Mesendoderm (in vitro differentiated cells): ENCODE data around the gene TACSTD2.

Source experiments
- DNase-seq: peaks from one replicate; pipeline ENCODE4 v3.0.0; 2013
- H2AK5ac ChIP-seq: 2 replicates; pipeline ENCODE4 v1.6.1; 2013; ENCODE audit warnings: low read length, inconsistent platforms
- H2BK120ac ChIP-seq: 2 replicates; pipeline ENCODE4 v1.6.1; 2013; ENCODE audit warnings: low read depth, mild to moderate bottlenecking, low read length, moderate library complexity, mixed read lengths
- H2BK15ac ChIP-seq: replicated peaks from 2 replicates; pipeline ENCODE4 v1.6.1; 2013; ENCODE audit warnings: low read depth, mild to moderate bottlenecking, moderate library complexity
- H2BK5ac ChIP-seq: 2 replicates; pipeline ENCODE4 v1.6.1; 2013; ENCODE audit warnings: low read length, inconsistent platforms
- H3K18ac ChIP-seq: 2 replicates; pipeline ENCODE4 v1.6.1; 2013; ENCODE audit warnings: mild to moderate bottlenecking, low read length, mixed read lengths
- H3K23ac ChIP-seq: one replicate; pipeline ENCODE4 v1.6.1; 2013; ENCODE audit warnings: low read length
- H3K27ac ChIP-seq: 2 replicates; pipeline ENCODE4 v1.5.1; 2013; ENCODE audit warnings: low read depth, mild to moderate bottlenecking, inconsistent platforms, low read length, moderate library complexity
- H3K27me3 ChIP-seq: 2 replicates; pipeline ENCODE4 v1.6.1; 2013; ENCODE audit warnings: low read length, control low read depth, mild to moderate bottlenecking, inconsistent platforms; ENCODE audit not compliant: insufficient read depth, poor library complexity
- H3K36me3 ChIP-seq: 2 replicates; pipeline ENCODE4 v1.6.1; 2013; ENCODE audit warnings: low read length, inconsistent platforms; ENCODE audit not compliant: control insufficient read depth, insufficient read depth
- H3K4ac ChIP-seq: one replicate; pipeline ENCODE4 v1.6.1; 2013; ENCODE audit warnings: low read depth, mild to moderate bottlenecking, low read length, moderate library complexity
- H3K4me1 ChIP-seq: 2 replicates; pipeline ENCODE4 v1.6.1; 2013; ENCODE audit warnings: low read depth, low read length, inconsistent platforms; ENCODE audit not compliant: control insufficient read depth
- H3K4me2 ChIP-seq: 2 replicates; pipeline ENCODE4 v1.6.1; 2013; ENCODE audit warnings: low read length
- H3K4me3 ChIP-seq: 2 replicates; pipeline ENCODE4 v1.5.1; 2013; ENCODE audit warnings: mild to moderate bottlenecking, low read length
- H3K56ac ChIP-seq: one replicate; pipeline ENCODE4 v1.6.1; 2013; ENCODE audit warnings: low read length
- H3K79me1 ChIP-seq: 2 replicates; pipeline ENCODE4 v1.6.1; 2013; ENCODE audit warnings: low read length, inconsistent platforms
- H3K79me2 ChIP-seq: 2 replicates; pipeline ENCODE4 v1.6.1; 2013; ENCODE audit warnings: mild to moderate bottlenecking, low read length; ENCODE audit not compliant: control insufficient read depth, insufficient read depth
- H3K9ac ChIP-seq: 2 replicates; pipeline ENCODE4 v1.6.1; 2013; ENCODE audit warnings: low read length, inconsistent platforms
- H4K5ac ChIP-seq: one replicate; pipeline ENCODE4 v1.6.1; 2013; ENCODE audit warnings: low read length
- H4K8ac ChIP-seq: one replicate; pipeline ENCODE4 v1.6.1; 2013; ENCODE audit warnings: low read depth, mild to moderate bottlenecking, control low read depth, low read length, moderate library complexity
- WGBS: extraction: QIAGEN DNeasy Blood & Tissue Kit; methylation state at CpG from one replicate; pipeline ENCODE4 v1.1.7; 2013; ENCODE audit warnings: low lambda C conversion rate, missing lambda C conversion rate; ENCODE audit not compliant: insufficient coverage; ENCODE audit errors: extremely low coverage; 5-methylcytosine and 5-hydroxymethylcytosine counted together

TACSTD2 gene

DNA sequence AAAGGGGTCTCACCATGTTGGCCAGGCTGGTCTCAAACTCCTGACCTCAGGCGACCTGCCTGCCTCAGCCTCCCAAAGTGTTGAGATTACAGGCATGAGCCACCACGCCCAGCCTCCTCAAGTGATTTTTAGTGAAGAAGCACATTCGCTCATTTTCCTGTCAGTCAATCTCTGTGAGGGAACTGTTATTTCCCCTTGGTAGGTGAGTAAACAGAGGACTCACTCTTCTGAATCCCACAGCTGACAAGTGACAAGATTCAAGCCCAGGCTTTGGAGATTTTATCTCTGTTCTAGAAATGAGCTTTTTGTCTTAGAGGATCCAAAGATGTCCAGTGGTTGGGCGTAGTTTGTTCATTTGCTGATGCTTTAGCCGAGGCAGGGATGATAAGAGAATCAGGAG is 43.9 kb upstream of the TACSTD2 start:
- no peaks in the 10 kb centered on the region for H3K79me1 ChIP-seq
- H2AK5ac ChIP-seq = no peak overlapping the region
- no peak overlapping the region for H4K5ac ChIP-seq
- no peak overlapping the region for H3K27ac ChIP-seq
- no peak overlapping the region for H3K4ac ChIP-seq
- no peak overlapping the region for H3K56ac ChIP-seq
- H3K18ac ChIP-seq = no peak overlapping the region
- no peaks in the 10 kb centered on the region for H3K27me3 ChIP-seq
- no peak overlapping the region for H2BK120ac ChIP-seq
- no peak overlapping the region for H3K4me2 ChIP-seq
- WGBS = no CpG with 5 or more reads among the region's 5 CpGs
- H3K4me3 ChIP-seq = no peak overlapping the region
- H2BK5ac ChIP-seq = no peak overlapping the region
- H3K79me2 ChIP-seq = no peaks in the 10 kb centered on the region
- H3K36me3 ChIP-seq = no peaks in the 10 kb centered on the region
- no peak overlapping the region for H3K23ac ChIP-seq
- DNase-seq = peak; percentile 37
- no peak overlapping the region for H3K9ac ChIP-seq
- no peak overlapping the region for H2BK15ac ChIP-seq
- no peak overlapping the region for H4K8ac ChIP-seq
- H3K4me1 ChIP-seq = peaks cover 4% of the 10 kb centered on the region

DNA sequence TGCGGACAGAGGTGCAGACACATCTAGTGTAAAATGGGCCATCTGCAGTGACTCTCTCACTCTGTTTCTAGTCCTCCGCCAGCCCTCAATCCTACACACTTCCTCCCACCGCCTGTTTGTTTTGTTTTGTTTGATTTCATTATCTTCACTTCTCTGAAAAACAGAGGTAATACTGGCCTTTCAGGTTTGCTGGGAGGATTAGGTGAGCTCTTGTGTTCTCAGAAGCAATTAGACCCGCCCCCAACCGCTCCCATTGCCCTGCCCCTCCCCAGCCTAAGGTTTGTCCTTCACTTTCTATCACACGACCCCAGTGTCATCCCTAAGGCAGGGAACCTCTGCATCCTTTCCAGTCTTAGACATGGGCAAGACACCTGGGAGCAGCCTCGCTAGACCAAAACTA is 43.2 kb upstream of the TACSTD2 start:
- peak; percentile 32 for DNase-seq
- Histone ChIP-seq H3K4me1 (peaks cover 4% of the 10 kb centered on the region), H3K27ac (no peak overlapping the region), H3K36me3 (no peaks in the 10 kb centered on the region), H3K56ac (no peak overlapping the region), H3K23ac (no peak overlapping the region), H3K9ac (no peak overlapping the region), H3K79me2 (no peaks in the 10 kb centered on the region), H4K5ac (no peak overlapping the region), H2AK5ac (no peak overlapping the region), H3K18ac (no peak overlapping the region), H3K4me2 (no peak overlapping the region), H3K4ac (no peak overlapping the region), H2BK5ac (no peak overlapping the region), H3K79me1 (no peaks in the 10 kb centered on the region), H2BK120ac (no peak overlapping the region), H4K8ac (no peak overlapping the region), H2BK15ac (no peak overlapping the region), H3K4me3 (no peak overlapping the region), H3K27me3 (no peaks in the 10 kb centered on the region)
- WGBS = no CpG with 5 or more reads among the region's 7 CpGs

DNA sequence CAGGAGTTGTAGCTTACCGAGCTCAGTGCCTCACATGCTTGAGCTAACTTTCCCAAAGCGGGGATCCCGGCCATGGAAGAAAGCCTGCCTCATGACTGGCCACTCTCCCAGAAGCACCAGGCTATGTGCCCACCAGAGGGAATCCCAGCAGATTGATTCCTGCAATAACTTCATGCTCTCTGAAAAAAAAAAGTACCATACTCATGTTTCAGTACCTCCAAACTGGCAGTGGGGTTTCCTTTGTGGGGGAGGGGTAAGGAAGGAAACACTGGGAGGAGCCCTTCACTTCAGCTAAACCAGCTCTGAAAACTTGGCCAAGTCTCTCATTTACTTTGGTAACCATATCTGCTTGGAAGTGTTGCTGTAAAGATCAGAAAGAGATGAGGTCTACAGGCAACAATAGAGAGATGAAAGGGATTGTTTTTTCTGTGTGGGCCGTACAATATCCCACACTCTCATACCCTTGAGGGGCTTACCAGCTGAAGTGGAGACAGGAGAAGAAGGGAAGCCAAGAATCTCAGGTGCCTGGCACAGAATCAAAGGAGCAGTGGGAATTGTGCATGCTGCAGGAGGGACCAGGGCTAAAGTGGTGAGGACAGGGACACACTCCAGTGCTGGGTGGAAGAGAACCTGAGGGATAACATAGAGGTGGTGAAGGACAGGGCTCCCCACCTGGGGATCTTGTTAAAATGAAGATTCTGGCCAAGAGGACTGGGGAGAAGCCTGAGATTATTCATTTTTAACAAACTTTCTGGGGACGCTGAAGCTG is 42.4 kb upstream of the TACSTD2 start:
- Histone ChIP-seq H3K56ac (no peak overlapping the region), H3K18ac (no peak overlapping the region), H3K4me3 (no peak overlapping the region), H3K4me1 (peaks cover 4% of the 10 kb centered on the region), H4K8ac (no peak overlapping the region), H2BK5ac (no peak overlapping the region), H3K27me3 (no peaks in the 10 kb centered on the region), H3K4ac (no peak overlapping the region), H2BK15ac (no peak overlapping the region), H3K79me1 (no peaks in the 10 kb centered on the region), H3K27ac (no peak overlapping the region), H3K36me3 (no peaks in the 10 kb centered on the region), H2BK120ac (no peak overlapping the region), H3K9ac (no peak overlapping the region), H3K23ac (no peak overlapping the region), H3K4me2 (no peak overlapping the region), H4K5ac (no peak overlapping the region), H3K79me2 (no peaks in the 10 kb centered on the region), H2AK5ac (no peak overlapping the region)
- DNase-seq = no peak
- no CpG with 5 or more reads among the region's 5 CpGs for WGBS

DNA sequence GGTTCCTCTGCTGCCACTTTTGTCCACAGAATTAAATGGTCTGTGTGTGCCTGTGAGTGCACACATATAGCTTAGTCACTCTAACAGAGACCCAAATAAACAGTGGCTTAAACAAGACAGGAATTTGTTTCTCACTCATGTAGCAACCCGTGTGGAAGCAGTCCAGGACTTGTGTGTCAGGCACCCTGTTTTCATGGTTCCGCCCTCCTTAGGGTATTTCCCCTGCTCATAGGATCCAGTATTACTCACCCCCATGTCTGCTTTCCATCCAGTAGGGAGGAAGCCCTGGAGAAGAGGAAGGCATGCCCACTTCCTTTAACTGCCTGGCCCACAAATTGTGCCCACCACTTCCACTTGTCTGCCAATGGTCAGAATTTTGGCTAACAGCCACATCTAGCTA is 41.3 kb upstream of the TACSTD2 start:
- no peak overlapping the region for H2BK15ac ChIP-seq
- no peak overlapping the region for H4K8ac ChIP-seq
- H3K27ac ChIP-seq = no peak overlapping the region
- no peak overlapping the region for H3K4ac ChIP-seq
- no peak overlapping the region for H2BK120ac ChIP-seq
- H3K36me3 ChIP-seq = no peaks in the 10 kb centered on the region
- H3K79me1 ChIP-seq = no peaks in the 10 kb centered on the region
- no peak overlapping the region for H3K9ac ChIP-seq
- H3K27me3 ChIP-seq = no peaks in the 10 kb centered on the region
- H4K5ac ChIP-seq = no peak overlapping the region
- DNase-seq = no peak
- no peak overlapping the region for H3K23ac ChIP-seq
- no peak overlapping the region for H2BK5ac ChIP-seq
- H3K4me2 ChIP-seq = no peak overlapping the region
- no peaks in the 10 kb centered on the region for H3K79me2 ChIP-seq
- H3K56ac ChIP-seq = no peak overlapping the region
- H3K4me1 ChIP-seq = peaks cover 4% of the 10 kb centered on the region
- no peak overlapping the region for H2AK5ac ChIP-seq
- H3K18ac ChIP-seq = no peak overlapping the region
- H3K4me3 ChIP-seq = no peak overlapping the region
- no CpG with 5 or more reads among the region's 2 CpGs for WGBS

DNA sequence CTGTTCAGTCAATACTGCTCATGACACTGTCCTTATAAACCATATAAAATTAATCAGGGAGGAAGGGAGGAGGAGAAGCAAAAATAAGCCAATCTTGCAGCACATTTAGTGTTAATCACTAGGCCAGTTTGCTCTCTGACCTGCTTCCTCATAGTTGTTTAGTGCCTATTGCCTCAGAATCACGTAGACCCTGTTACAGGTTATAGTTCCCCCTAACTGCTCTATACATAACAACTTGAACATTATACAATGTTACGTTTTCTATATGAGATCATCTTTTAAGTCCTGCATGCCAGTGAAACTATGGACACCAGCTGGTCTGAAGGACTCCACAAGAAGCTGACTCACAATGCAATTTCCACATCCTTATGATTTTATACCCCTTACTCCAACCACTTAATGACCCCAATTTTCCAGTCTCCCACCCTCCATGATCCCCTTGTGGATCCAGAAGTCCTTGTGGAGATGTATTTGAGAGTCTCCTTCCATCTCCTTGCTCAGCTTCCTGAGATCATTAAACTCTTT is 34.9 kb upstream of the TACSTD2 start:
- H3K23ac ChIP-seq = no peak overlapping the region
- H3K79me1 ChIP-seq = no peaks in the 10 kb centered on the region
- no peak overlapping the region for H2BK5ac ChIP-seq
- DNase-seq = no peak
- H4K8ac ChIP-seq = no peak overlapping the region
- no peaks in the 10 kb centered on the region for H3K4me1 ChIP-seq
- H3K27me3 ChIP-seq = no peaks in the 10 kb centered on the region
- H3K56ac ChIP-seq = no peak overlapping the region
- H2BK120ac ChIP-seq = no peak overlapping the region
- H3K4me2 ChIP-seq = no peak overlapping the region
- no peak overlapping the region for H3K27ac ChIP-seq
- H2BK15ac ChIP-seq = no peak overlapping the region
- H4K5ac ChIP-seq = no peak overlapping the region
- no peak overlapping the region for H3K4ac ChIP-seq
- H2AK5ac ChIP-seq = no peak overlapping the region
- H3K18ac ChIP-seq = no peak overlapping the region
- no peaks in the 10 kb centered on the region for H3K36me3 ChIP-seq
- H3K79me2 ChIP-seq = no peaks in the 10 kb centered on the region
- no peak overlapping the region for H3K4me3 ChIP-seq
- H3K9ac ChIP-seq = no peak overlapping the region
- WGBS = no CpG with 5 or more reads among the region's 2 CpGs

DNA sequence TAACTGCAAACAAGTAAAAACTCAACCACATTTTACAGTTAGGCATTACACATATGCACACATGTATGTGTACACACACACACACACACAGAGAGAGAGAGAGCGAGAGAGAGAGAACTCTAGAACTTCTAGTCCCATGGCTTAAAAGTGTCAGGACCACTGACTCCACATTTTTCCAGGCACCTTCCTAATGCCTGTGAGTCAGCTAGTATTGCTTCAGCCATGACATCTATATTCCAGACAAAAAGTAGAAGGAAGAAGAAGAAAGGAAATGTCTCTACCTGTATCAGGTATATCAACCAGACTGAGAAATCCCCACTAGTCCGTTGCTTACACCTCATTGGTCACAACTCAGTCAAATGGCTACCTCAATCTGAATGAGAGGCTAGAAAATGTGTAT is 31.9 kb upstream of the TACSTD2 start:
- Histone ChIP-seq H3K36me3 (no peaks in the 10 kb centered on the region), H3K79me2 (no peaks in the 10 kb centered on the region), H3K9ac (no peak overlapping the region), H4K5ac (no peak overlapping the region), H3K4ac (no peak overlapping the region), H2BK15ac (no peak overlapping the region), H3K4me1 (no peaks in the 10 kb centered on the region), H2BK120ac (no peak overlapping the region), H2AK5ac (no peak overlapping the region), H2BK5ac (no peak overlapping the region), H3K27ac (no peak overlapping the region), H3K23ac (no peak overlapping the region), H3K79me1 (no peaks in the 10 kb centered on the region), H3K27me3 (no peaks in the 10 kb centered on the region), H3K4me3 (no peak overlapping the region), H3K56ac (no peak overlapping the region), H3K18ac (no peak overlapping the region), H4K8ac (no peak overlapping the region), H3K4me2 (no peak overlapping the region)
- WGBS = no CpG with 5 or more reads among the region's 2 CpGs
- DNase-seq = no peak
